Bronchial epithelial cell (primary cell): ENCODE measurements around the gene DNAJC6. TPM values are rescaled to one million over a fixed set of nuclear protein-coding genes. Genes with fewer than 3 reads are reported as not detected.

Experiments used
- DNase-seq: peaks from one replicate; pipeline ENCODE4 v3.0.0-alpha.2; 2010; ENCODE audit warnings: low read depth
- FAIRE-seq: peaks from 2 replicates; lab custom pipeline; 2011; peaks lifted over from hg19 to GRCh38; lab: Jason Lieb, UNC
- H3K27me3 ChIP-seq: 2 replicates; pipeline ENCODE4 v1.5.1; 2011; ENCODE audit warnings: low read length; ENCODE audit not compliant: control insufficient read depth, insufficient read depth
- H3K36me3 ChIP-seq: 2 replicates; pipeline ENCODE4 v1.5.1; 2011; ENCODE audit warnings: low read length; ENCODE audit not compliant: control insufficient read depth, insufficient read depth
- H3K4me3 ChIP-seq: 2 replicates; pipeline ENCODE4 v1.5.1; 2011; ENCODE audit warnings: mild to moderate bottlenecking, low read depth, low read length, control low read depth
- CTCF ChIP-seq: IDR thresholded peaks from 2 replicates; pipeline ENCODE4 v1.5.1; 2011; ENCODE audit warnings: mild to moderate bottlenecking, moderate library complexity, low read length, control low read depth, inconsistent platforms; ENCODE audit not compliant: insufficient read depth, severe bottlenecking
- total RNA-seq: library from RNA; depleted of rRNA; stranded (reverse); fragments of >200 nt; gene quantifications from 2 replicates; pipeline ENCODE4 v1.2.1, GENCODE V29; 2014

The DNAJC6 gene
- total RNA-seq, 1 donor from 2014 or later = 2.1 TPM

GRCh38 chr1:65404941-65405340 lies 95.6 kb downstream of the DNAJC6 start:
- TF ChIP-seq CTCF = no peak
- no peak for DNase-seq
- H3K4me3 ChIP-seq = no peak overlapping the region
- no peak for FAIRE-seq
- no peaks in the 10 kb centered on the region for H3K27me3 ChIP-seq
- H3K36me3 ChIP-seq = no peaks in the 10 kb centered on the region

- no peak for DNase-seq
- no peak overlapping the region for H3K4me3 ChIP-seq
- no peaks in the 10 kb centered on the region for H3K36me3 ChIP-seq
- no peak for TF ChIP-seq CTCF
- FAIRE-seq = no peak
- no peaks in the 10 kb centered on the region for H3K27me3 ChIP-seq
Measured at GRCh38 chr1:65407877-65408276, 98.5 kb downstream of the DNAJC6 start.

- FAIRE-seq (no peak), DNase-seq (no peak)
- Histone ChIP-seq H3K36me3 (no peaks in the 10 kb centered on the region), H3K27me3 (no peaks in the 10 kb centered on the region), H3K4me3 (no peak overlapping the region)
- TF ChIP-seq CTCF = no peak
Measured at GRCh38 chr1:65409314-65409713, 100.0 kb downstream of the DNAJC6 start.

- TF ChIP-seq CTCF = no peak
- Histone ChIP-seq H3K27me3 (no peaks in the 10 kb centered on the region), H3K4me3 (no peak overlapping the region), H3K36me3 (no peaks in the 10 kb centered on the region)
- no peak for FAIRE-seq
- no peak for DNase-seq
Measured at GRCh38 chr1:65409816-65410326, 100.5 kb downstream of the DNAJC6 start.

GRCh38 chr1:65412256-65412983 lies 103.1 kb downstream of the DNAJC6 start:
- no peak for TF ChIP-seq CTCF
- no peak for FAIRE-seq

GRCh38 chr1:65412984-65413375 lies 103.6 kb downstream of the DNAJC6 start:
- no peak for FAIRE-seq
- no peak for DNase-seq
- no peak for TF ChIP-seq CTCF

More at GRCh38 chr1:65412256-65412983, 103.1 kb downstream of the DNAJC6 start:
- DNase-seq = peak; percentile 65
- Histone ChIP-seq H3K4me3 (no peak overlapping the region), H3K27me3 (no peaks in the 10 kb centered on the region), H3K36me3 (no peaks in the 10 kb centered on the region)

More at GRCh38 chr1:65412984-65413375, 103.6 kb downstream of the DNAJC6 start:
- Histone ChIP-seq H3K4me3 (no peak overlapping the region), H3K36me3 (no peaks in the 10 kb centered on the region), H3K27me3 (no peaks in the 10 kb centered on the region)
